ENCODE measurements around the gene KCNAB1.

KCNAB1 gene

GRCh38 chr3:156516961-156517360, 396.6 kb downstream of the KCNAB1 start:
- DNase-seq: no peak

GRCh38 chr3:156518726-156519125, 398.3 kb downstream of the KCNAB1 start:
- no peak for DNase-seq

GRCh38 chr3:156519758-156520162, 399.4 kb downstream of the KCNAB1 start:
- DNase-seq: no peak

GRCh38 chr3:156522673-156523072, 402.3 kb downstream of the KCNAB1 start:
- no peak for DNase-seq

- no peak for DNase-seq
Measured at GRCh38 chr3:156525808-156526207, 405.4 kb downstream of the KCNAB1 start.

- DNase-seq: no peak
Measured at GRCh38 chr3:156527060-156527459, 406.7 kb downstream of the KCNAB1 start.

GRCh38 chr3:156530980-156531379, 410.6 kb downstream of the KCNAB1 start:
- DNase-seq: no peak

- no peak for DNase-seq
Measured at GRCh38 chr3:156532730-156533129, 412.4 kb downstream of the KCNAB1 start.

- DNase-seq: no peak
Measured at GRCh38 chr3:156533205-156533604, 412.8 kb downstream of the KCNAB1 start.

GRCh38 chr3:156535162-156535627, 414.8 kb downstream of the KCNAB1 start:
- peak; percentile 99 for DNase-seq

GRCh38 chr3:156535798-156536197, 415.4 kb downstream of the KCNAB1 start:
- no peak for DNase-seq

GRCh38 chr3:156536524-156537316, 416.3 kb downstream of the KCNAB1 start:
- DNase-seq: no peak

GRCh38 chr3:156539051-156539450, 418.7 kb downstream of the KCNAB1 start:
- DNase-seq: no peak

- DNase-seq: no peak
Measured at GRCh38 chr3:156539802-156540201, 419.4 kb downstream of the KCNAB1 start.

GRCh38 chr3:156542101-156543042, 422.0 kb downstream of the KCNAB1 start:
- DNase-seq: no peak

GRCh38 chr3:156543043-156543555, 422.7 kb downstream of the KCNAB1 start:
- DNase-seq: no peak

- DNase-seq: no peak
Measured at GRCh38 chr3:156547637-156548036, 427.3 kb downstream of the KCNAB1 start.

GRCh38 chr3:156548041-156548687, 427.8 kb downstream of the KCNAB1 start:
- no peak for DNase-seq

GRCh38 chr3:156548902-156549301, 428.5 kb downstream of the KCNAB1 start:
- no peak for DNase-seq

GRCh38 chr3:156551261-156551660, 430.9 kb downstream of the KCNAB1 start:
- DNase-seq: peak; percentile 84

GRCh38 chr3:156551746-156552145, 431.4 kb downstream of the KCNAB1 start:
- peak; percentile 97 for DNase-seq

GRCh38 chr3:156552973-156553372, 432.6 kb downstream of the KCNAB1 start:
- no peak for DNase-seq

Measured in HCEC 1CT (cell line).